ENCODE data around the gene TRIM26. TPM values are rescaled to one million over a fixed set of nuclear protein-coding genes. Genes with fewer than 3 reads are reported as not detected.

Gene TRIM26
- total and polyA plus RNA-seq, 2 of the 8 experiments (the other 6 are each of a cell fraction or from before 2014, with no cell fraction given), result 21.5 to 32.3 TPM

DNA sequence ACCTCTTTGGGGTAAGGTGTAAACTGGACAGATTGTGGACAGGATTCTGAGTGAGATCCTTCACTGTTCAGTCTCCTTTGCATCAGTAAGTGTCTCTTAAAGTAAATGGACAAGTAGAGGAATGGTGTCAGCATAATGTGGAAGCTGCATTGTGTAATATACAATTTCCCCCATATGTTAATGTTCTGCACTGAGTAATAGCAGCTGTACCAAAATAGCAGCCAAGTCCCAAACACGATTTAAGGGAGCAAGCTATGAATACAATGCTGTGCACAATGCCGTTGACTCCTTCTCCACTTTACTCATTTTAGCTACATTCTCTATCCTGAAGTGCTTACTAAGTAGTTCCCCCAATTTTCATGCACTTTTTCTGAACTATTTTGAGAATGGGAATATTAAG is 21.1 kb upstream of the TRIM26 start:
- Histone ChIP-seq H4K91ac (replicated peaks; ENCODE audit: insufficient read length, low read length) (no peak overlapping the region), H3K36me3 (ENCODE audit: control insufficient read depth in 2 of 4, insufficient read depth in 4 of 4, low read length in 3 of 4) (no peaks in the 10 kb centered on the region), H3K27me3 (replicated peaks in 1 of 4; ENCODE audit: control insufficient read depth in 3 of 4, extremely low read depth in 1 of 4, insufficient read depth in 3 of 4, low read length in 3 of 4) (no peaks in the 10 kb centered on the region), H3K79me2 (ENCODE audit: control insufficient read depth in 1 of 2, insufficient read depth in 2 of 2, low read length in 2 of 2) (no peaks in the 10 kb centered on the region), H4K8ac (ENCODE audit: extremely low read depth, insufficient read depth, low read length) (no peak overlapping the region), H2BK5ac (ENCODE audit: low read depth, low read length) (no peak overlapping the region), H2BK15ac (ENCODE audit: low read length) (no peak overlapping the region), H3K18ac (ENCODE audit: extremely low read depth, low read length) (no peak overlapping the region), H3K4me3 (ENCODE audit: extremely low read depth in 1 of 4, insufficient read depth in 2 of 4, low read depth in 3 of 4, low read length in 4 of 4) (no peak overlapping the region), H3K56ac (replicated peaks; ENCODE audit: insufficient read length, low read depth, low read length) (no peak overlapping the region), H4K5ac (ENCODE audit: insufficient read length, low read depth, low read length) (no peak overlapping the region), H3K4me1 (replicated peaks in 1 of 4; ENCODE audit: control insufficient read depth in 3 of 4, insufficient read depth in 4 of 4, low read length in 3 of 4) (no peaks in the 10 kb centered on the region), H4K20me1 (replicated peaks in 1 of 2; ENCODE audit: control insufficient read depth in 1 of 2, insufficient read depth in 2 of 2, low read length in 2 of 2) (no peaks in the 10 kb centered on the region), H3K9me3 (ENCODE audit: insufficient read depth in 2 of 2, low read depth in 1 of 2, low read length in 1 of 2) (no peaks in the 10 kb centered on the region), H2BK120ac (replicated peaks; ENCODE audit: low read depth, low read length) (no peak overlapping the region), H3K14ac (ENCODE audit: insufficient read length) (no peak overlapping the region), H3K23me2 (ENCODE audit: low read depth, low read length) (no peaks in the 10 kb centered on the region), H3K79me1 (ENCODE audit: low read depth, low read length) (no peaks in the 10 kb centered on the region), H3K4me2 (ENCODE audit: insufficient read depth in 1 of 2, low read depth in 2 of 2, low read length in 2 of 2) (no peak overlapping the region), H3K23ac (ENCODE audit: insufficient read length) (no peak overlapping the region), H2AK5ac (ENCODE audit: low read depth, low read length) (no peak overlapping the region), H2AFZ (ENCODE audit: low read length) (no peak overlapping the region), H2BK12ac (ENCODE audit: low read depth, low read length) (no peak overlapping the region), H2BK20ac (ENCODE audit: low read length) (no peak overlapping the region), H3K27ac (ENCODE audit: low read depth, low read length) (no peak overlapping the region), H3K4ac (replicated peaks; ENCODE audit: insufficient read length, low read depth, low read length) (no peak overlapping the region), H3K9ac (replicated peaks in 1 of 4; ENCODE audit: extremely low read depth in 1 of 4, low read depth in 3 of 4, low read length in 3 of 4) (no peak overlapping the region)
- CTCF ChIA-PET (ENCODE audit: partially characterized antibody), result interaction anchor here (0.6 to 3.2 kb wide), 3 partner anchors 16 to 165 kb away, joined by 3 to 11 read pairs (median 4); no protein-coding TSS in a partner anchor
- DNase-seq (ENCODE audit: low read depth in 1 of 2, low spot score in 2 of 2) (no peak), FAIRE-seq (no peak)
- WGBS, 2 experiments (ENCODE audit: extremely low coverage in 1 of 2, insufficient coverage in 1 of 2, insufficient read length in 1 of 2, insufficient replicate concordance in 2 of 2, low coverage in 1 of 2, low lambda C conversion rate in 2 of 2, missing lambda C conversion rate in 1 of 2), result 90% methylated on average over 2 of the region's 2 CpGs; no CpG with 5 or more reads in 1 of the 2 experiments
- POLR2A ChIA-PET (ENCODE audit: partially characterized antibody), result no interaction called here
- TF ChIP-seq CHD2 (IDR thresholded peaks at IDR 0.05; ENCODE audit: low read length) (no peak), MAFK (IDR thresholded peaks at IDR 0.05; ENCODE audit: low read depth, low read length) (no peak), POLR2AphosphoS5 (IDR thresholded peaks at IDR 0.05; ENCODE audit: low read depth, low read length) (no peak), TAF1 (IDR thresholded peaks at IDR 0.05; ENCODE audit: low read depth, low read length) (no peak), SP4 (IDR thresholded peaks at IDR 0.05; ENCODE audit: low read length) (no peak), ASH2L (IDR thresholded peaks at IDR 0.05; ENCODE audit: low read length) (no peak)
